H1 (cell line): Measurements from ENCODE around the gene MARK4. TPM values are rescaled to one million over a fixed set of nuclear protein-coding genes. Genes with fewer than 3 reads are reported as not detected.

Experiments
- ATF2 ChIP-seq: IDR thresholded peaks from 2 replicates; pipeline ENCODE4 v1.6.1; 2012; ENCODE audit warnings: low read length, inconsistent platforms
- BCL11A ChIP-seq, 2 experiments: IDR thresholded peaks; one replicate each; pipeline ENCODE4 v1.6.1; 2011; ENCODE audit warnings: low read depth in 2 of 2, low read length in 2 of 2, mild to moderate bottlenecking in 2 of 2
- CBX5 ChIP-seq: fragments of 300-800, 300-1000 bp; sonication (generic); IDR thresholded peaks from 2 replicates; pipeline ENCODE4 v1.7.1; 2016; ENCODE audit warnings: antibody characterized with exemption, low read length, low read depth
- CBX8 ChIP-seq: fragments of 300-800, 300-1000 bp; sonication (generic); IDR thresholded peaks from 2 replicates; pipeline ENCODE4 v1.7.1; 2016; ENCODE audit warnings: low read depth, low read length, borderline replicate concordance
- CHD1 ChIP-seq: IDR thresholded peaks from 2 replicates; pipeline ENCODE4 v1.6.1; 2012; ENCODE audit warnings: low read depth, low read length, improper control_type of control experiment
- CHD2 ChIP-seq: IDR thresholded peaks from 2 replicates; pipeline ENCODE4 v1.6.1; 2012; ENCODE audit warnings: low read length, improper control_type of control experiment
- CREB1 ChIP-seq: IDR thresholded peaks from 2 replicates; pipeline ENCODE4 v1.6.1; 2012; ENCODE audit warnings: inconsistent platforms
- CTCF ChIP-seq, 3 experiments: IDR thresholded peaks; 1 replicate in 2 of 3; 2 replicates in 1 of 3; pipeline versions ENCODE4 v1.5.1 to v1.6.1; 2011; ENCODE audit warnings: low read length in 3 of 3, mild to moderate bottlenecking in 3 of 3, inconsistent platforms in 2 of 3, low read depth in 1 of 3, moderate library complexity in 1 of 3; ENCODE audit not compliant: insufficient read depth in 1 of 3; ENCODE audit errors: control extremely low read depth in 1 of 3
- E2F6 ChIP-seq: IDR thresholded peaks from 2 replicates; pipeline ENCODE4 v1.6.1; 2012; ENCODE audit warnings: inconsistent platforms
- EGR1 ChIP-seq: IDR thresholded peaks from 2 replicates; pipeline ENCODE4 v1.6.1; 2011; ENCODE audit warnings: low read depth, low read length, borderline replicate concordance
- EZH2 ChIP-seq: fragments of 200-600 bp; sonication (generic); IDR thresholded peaks from 2 replicates; pipeline ENCODE4 v1.7.1; 2012; ENCODE audit warnings: low read depth, mild to moderate bottlenecking, moderate library complexity, low read length, inconsistent platforms; ENCODE audit not compliant: severe bottlenecking
- HDAC2 ChIP-seq, 2 experiments: fragments of 300-600 bp in 1 of 2; sonication (generic) in 1 of 2; IDR thresholded peaks; 2 replicates each; pipeline ENCODE4 v1.6.1; 2011 to 2012; ENCODE audit warnings: low read depth in 2 of 2, low read length in 2 of 2, mild to moderate bottlenecking in 2 of 2, moderate library complexity in 2 of 2, borderline replicate concordance in 1 of 2, inconsistent platforms in 1 of 2
- KDM5A ChIP-seq: fragments of 200-600 bp; IDR thresholded peaks from 2 replicates; pipeline ENCODE4 v1.7.1; 2012; ENCODE audit warnings: mild to moderate bottlenecking, low read length, inconsistent platforms, mixed read lengths
- MAX ChIP-seq: IDR thresholded peaks from 2 replicates; pipeline ENCODE4 v1.6.1; 2012; ENCODE audit warnings: inconsistent platforms
- POLR2A ChIP-seq, 2 experiments: IDR thresholded peaks; 1 replicate in 1 of 2; 2 replicates in 1 of 2; pipeline ENCODE4 v1.6.1; 2011; ENCODE audit warnings: low read depth in 2 of 2, low read length in 2 of 2, mild to moderate bottlenecking in 2 of 2; ENCODE audit errors: control extremely low read depth in 1 of 2
- RNF2 ChIP-seq: fragments of 200-900, 300-1000 bp; sonication (generic); IDR thresholded peaks from 2 replicates; pipeline ENCODE4 v1.7.1; 2016; ENCODE audit warnings: borderline replicate concordance, low read depth, mild to moderate bottlenecking, antibody characterized with exemption, low read length; ENCODE audit not compliant: poor library complexity, severe bottlenecking; ENCODE audit errors: missing control alignments
- SP4 ChIP-seq: IDR thresholded peaks from 2 replicates; pipeline ENCODE4 v1.6.1; 2012; ENCODE audit warnings: low read length, inconsistent platforms
- TBP ChIP-seq: IDR thresholded peaks from 2 replicates; pipeline ENCODE4 v1.6.1; 2011; ENCODE audit warnings: low read depth, low read length, improper control_type of control experiment
- YY1 ChIP-seq: IDR thresholded peaks from 2 replicates; pipeline ENCODE4 v1.6.1; 2011; ENCODE audit warnings: low read depth, mild to moderate bottlenecking, low read length
- polyA plus RNA-seq, 7 experiments: library from polyadenylated mRNA; depleted of rRNA in 3 of 7; stranded (reverse) in 5 of 7; unstranded in 2 of 7; fragments of >200 nt in 5 of 7; fragments of 200-250 nt in 2 of 7; gene quantifications; 1 replicate in 5 of 7; 2 replicates in 1 of 7; 4 replicates in 1 of 7; pipeline versions ENCODE4 v1.2.1 to v1.2.3, GENCODE V29; 2011 to 2013; ENCODE audit warnings: missing spikeins in 2 of 7, mixed read lengths in 2 of 7
- total RNA-seq: library from RNA; stranded (reverse); fragmentation: NEBNext Ultra II Directional; extraction: Animal tissue kit (Norgen Biotek cat#: 25700); gene quantifications from 2 replicates; pipeline ENCODE4 v1.2.1, GENCODE V29; 2021

The MARK4 gene
- total and polyA plus RNA-seq, 2 of the 8 experiments (the other 6 are each of a cell fraction or from before 2014, with no cell fraction given), result 12.3 to 49.8 TPM

GRCh38 chr19:45217193-45217956 lies 33.7 kb upstream of the MARK4 start (continued):
- TF ChIP-seq E2F6 (peak; percentile 39; the same call in 1 of the 2 replicates), CREB1 (no peak), EZH2 (peak; percentile 94), CHD1 (no peak), CBX5 (no peak), SP4 (no peak), BCL11A (IDR thresholded peaks at IDR 0.05; ENCODE audit: low read depth in 2 of 2, low read length in 2 of 2) (no peak), CTCF (IDR thresholded peaks at IDR 0.05; ENCODE audit: control extremely low read depth in 1 of 3, insufficient read depth in 1 of 3, low read depth in 1 of 3, low read length in 3 of 3) (no peak), TBP (no peak), MAX (peak; percentile 57), RNF2 (peak; percentile 54), YY1 (no peak), CBX8 (no peak; the same call in 1 of the 2 replicates), KDM5A (no peak), ATF2 (no peak), CHD2 (no peak), POLR2A (IDR thresholded peaks at IDR 0.05; ENCODE audit: control extremely low read depth in 1 of 2, low read depth in 2 of 2, low read length in 2 of 2) (no peak), HDAC2 (IDR thresholded peaks at IDR 0.05; ENCODE audit: borderline replicate concordance in 1 of 2, low read depth in 2 of 2, low read length in 2 of 2) (no peak), EGR1 (no peak)
